GM12878 (cell line): ENCODE measurements around the gene TUBB4B. TPM values are rescaled to one million over a fixed set of nuclear protein-coding genes. Genes with fewer than 3 reads are reported as not detected.

ENCODE experiments used
- BCL11A ChIP-seq: IDR thresholded peaks from 2 replicates; pipeline ENCODE4 v1.6.1; 2011; ENCODE audit warnings: low read depth, low read length
- NR2C2 ChIP-seq: IDR thresholded peaks from 2 replicates; pipeline ENCODE4 v1.6.1; 2011; ENCODE audit warnings: borderline replicate concordance, low read depth; ENCODE audit not compliant: control insufficient read depth, insufficient read length
- SIX5 ChIP-seq: IDR thresholded peaks from 2 replicates; pipeline ENCODE4 v1.6.1; 2011; ENCODE audit warnings: mild to moderate bottlenecking, low read depth, low read length, moderate library complexity; ENCODE audit not compliant: severe bottlenecking
- USF1 ChIP-seq: IDR thresholded peaks from 2 replicates; pipeline ENCODE4 v1.6.1; 2011; ENCODE audit warnings: borderline replicate concordance, low read depth, mild to moderate bottlenecking, moderate library complexity, mixed read lengths, low read length; ENCODE audit not compliant: insufficient read depth; ENCODE audit errors: extremely low read length
- YY1 ChIP-seq: IDR thresholded peaks from 2 replicates; pipeline ENCODE4 v1.6.1; 2011; ENCODE audit warnings: low read depth, mild to moderate bottlenecking, low read length
- polyA plus RNA-seq, 11 experiments: library from polyadenylated mRNA; depleted of rRNA in 4 of 11; unstranded in 6 of 11; stranded (reverse) in 5 of 11; fragments of >200 nt; fragmentation: Nextera tagmentation in 4 of 11; fragmentation: Illumina TruSeq in 1 of 11; extraction: Ambion mirVana in 4 of 11; extraction: Trizol in 1 of 11; gene quantifications; 1 replicate in 1 of 11; 2 replicates in 10 of 11; pipeline versions ENCODE4 v1.2.1 to v1.2.3, GENCODE V29; 2011 to 2016; ENCODE audit warnings: inconsistent platforms in 2 of 11, missing spikeins in 2 of 11, low read depth in 1 of 11
- total RNA-seq, 4 experiments: library from RNA; depleted of rRNA in 3 of 4; stranded (reverse); fragments of >200 nt in 3 of 4; fragmentation: Illumina TruSeq in 1 of 4; extraction: Trizol in 1 of 4; gene quantifications; 2 replicates each; pipeline versions ENCODE4 v1.2.1 to v1.2.3, GENCODE V29; 2013 to 2021
- TF ChIP-seq, protein P1 (sequence below): fragments of 450-650 bp; IDR thresholded peaks from 2 replicates; pipeline ENCODE4 v1.6.1; 2017; ENCODE audit warnings: mild to moderate bottlenecking, moderate library complexity
- TF ChIP-seq, protein P2 (sequence below): fragments of 450-650 bp; conservative IDR thresholded peaks from 2 replicates; pipeline ENCODE4 v1.6.1; 2017; ENCODE audit warnings: mild to moderate bottlenecking, moderate library complexity
- TF ChIP-seq, protein P3 (sequence below): IDR thresholded peaks from 2 replicates; pipeline ENCODE4 v1.6.1; 2012; ENCODE audit warnings: low read depth, low read length, improper control_type of control experiment

The TUBB4B gene
- total and polyA plus RNA-seq, 10 of the 15 experiments (the other 5 are each of a cell fraction or from before 2014, with no cell fraction given): 23.0 to 532 (median 254) TPM

DNA sequence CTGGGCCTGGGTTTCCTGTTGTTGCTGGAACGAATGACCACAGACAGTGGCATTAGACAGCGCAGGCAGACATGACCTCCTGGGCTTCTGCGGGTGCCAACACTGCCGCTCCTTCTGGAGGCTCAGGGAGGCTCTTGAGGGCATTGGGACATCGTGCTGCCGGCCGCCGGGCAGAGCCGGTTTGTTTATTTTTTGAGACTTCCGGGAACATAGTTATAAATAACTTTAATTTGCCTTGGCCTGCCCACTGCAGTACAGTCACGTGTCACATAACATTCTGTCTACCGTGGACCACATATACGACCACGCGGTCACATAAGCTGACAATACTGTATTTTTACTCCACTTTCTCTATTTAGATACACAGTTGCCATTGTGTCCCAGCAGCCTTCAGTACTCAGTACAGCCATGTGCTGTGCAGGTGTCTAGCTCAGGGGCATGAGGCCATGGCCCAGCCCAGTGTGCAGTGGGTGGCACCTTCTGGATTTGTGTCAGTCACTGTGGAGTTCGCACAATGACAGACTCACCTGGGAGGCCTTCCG lies 28.2 kb downstream of the TUBB4B start (continued):
- TF ChIP-seq, protein P1, sequence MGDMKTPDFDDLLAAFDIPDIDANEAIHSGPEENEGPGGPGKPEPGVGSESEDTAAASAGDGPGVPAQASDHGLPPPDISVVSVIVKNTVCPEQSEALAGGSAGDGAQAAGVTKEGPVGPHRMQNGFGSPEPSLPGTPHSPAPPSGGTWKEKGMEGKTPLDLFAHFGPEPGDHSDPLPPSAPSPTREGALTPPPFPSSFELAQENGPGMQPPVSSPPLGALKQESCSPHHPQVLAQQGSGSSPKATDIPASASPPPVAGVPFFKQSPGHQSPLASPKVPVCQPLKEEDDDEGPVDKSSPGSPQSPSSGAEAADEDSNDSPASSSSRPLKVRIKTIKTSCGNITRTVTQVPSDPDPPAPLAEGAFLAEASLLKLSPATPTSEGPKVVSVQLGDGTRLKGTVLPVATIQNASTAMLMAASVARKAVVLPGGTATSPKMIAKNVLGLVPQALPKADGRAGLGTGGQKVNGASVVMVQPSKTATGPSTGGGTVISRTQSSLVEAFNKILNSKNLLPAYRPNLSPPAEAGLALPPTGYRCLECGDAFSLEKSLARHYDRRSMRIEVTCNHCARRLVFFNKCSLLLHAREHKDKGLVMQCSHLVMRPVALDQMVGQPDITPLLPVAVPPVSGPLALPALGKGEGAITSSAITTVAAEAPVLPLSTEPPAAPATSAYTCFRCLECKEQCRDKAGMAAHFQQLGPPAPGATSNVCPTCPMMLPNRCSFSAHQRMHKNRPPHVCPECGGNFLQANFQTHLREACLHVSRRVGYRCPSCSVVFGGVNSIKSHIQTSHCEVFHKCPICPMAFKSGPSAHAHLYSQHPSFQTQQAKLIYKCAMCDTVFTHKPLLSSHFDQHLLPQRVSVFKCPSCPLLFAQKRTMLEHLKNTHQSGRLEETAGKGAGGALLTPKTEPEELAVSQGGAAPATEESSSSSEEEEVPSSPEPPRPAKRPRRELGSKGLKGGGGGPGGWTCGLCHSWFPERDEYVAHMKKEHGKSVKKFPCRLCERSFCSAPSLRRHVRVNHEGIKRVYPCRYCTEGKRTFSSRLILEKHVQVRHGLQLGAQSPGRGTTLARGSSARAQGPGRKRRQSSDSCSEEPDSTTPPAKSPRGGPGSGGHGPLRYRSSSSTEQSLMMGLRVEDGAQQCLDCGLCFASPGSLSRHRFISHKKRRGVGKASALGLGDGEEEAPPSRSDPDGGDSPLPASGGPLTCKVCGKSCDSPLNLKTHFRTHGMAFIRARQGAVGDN: peak; percentile 98
- TF ChIP-seq, protein P2, sequence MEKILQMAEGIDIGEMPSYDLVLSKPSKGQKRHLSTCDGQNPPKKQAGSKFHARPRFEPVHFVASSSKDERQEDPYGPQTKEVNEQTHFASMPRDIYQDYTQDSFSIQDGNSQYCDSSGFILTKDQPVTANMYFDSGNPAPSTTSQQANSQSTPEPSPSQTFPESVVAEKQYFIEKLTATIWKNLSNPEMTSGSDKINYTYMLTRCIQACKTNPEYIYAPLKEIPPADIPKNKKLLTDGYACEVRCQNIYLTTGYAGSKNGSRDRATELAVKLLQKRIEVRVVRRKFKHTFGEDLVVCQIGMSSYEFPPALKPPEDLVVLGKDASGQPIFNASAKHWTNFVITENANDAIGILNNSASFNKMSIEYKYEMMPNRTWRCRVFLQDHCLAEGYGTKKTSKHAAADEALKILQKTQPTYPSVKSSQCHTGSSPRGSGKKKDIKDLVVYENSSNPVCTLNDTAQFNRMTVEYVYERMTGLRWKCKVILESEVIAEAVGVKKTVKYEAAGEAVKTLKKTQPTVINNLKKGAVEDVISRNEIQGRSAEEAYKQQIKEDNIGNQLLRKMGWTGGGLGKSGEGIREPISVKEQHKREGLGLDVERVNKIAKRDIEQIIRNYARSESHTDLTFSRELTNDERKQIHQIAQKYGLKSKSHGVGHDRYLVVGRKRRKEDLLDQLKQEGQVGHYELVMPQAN: 0 out of 2 replicates have a peak, but pooled peaks have one; percentile 39
- TF ChIP-seq YY1: 0 out of 2 replicates have a peak, but pooled peaks have one; percentile 20
- no peak for TF ChIP-seq SIX5
- TF ChIP-seq, protein P3, sequence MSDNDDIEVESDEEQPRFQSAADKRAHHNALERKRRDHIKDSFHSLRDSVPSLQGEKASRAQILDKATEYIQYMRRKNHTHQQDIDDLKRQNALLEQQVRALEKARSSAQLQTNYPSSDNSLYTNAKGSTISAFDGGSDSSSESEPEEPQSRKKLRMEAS: peak; percentile 69; the same call in 1 of the 2 replicates
- TF ChIP-seq BCL11A: no peak
- TF ChIP-seq USF1: peak; percentile 52
- no peak for TF ChIP-seq NR2C2
- TF ChIP-seq, all 136 proteins: peak for 14
